Measurements from ENCODE around the gene GPRC5C. TPM values are rescaled to one million over a fixed set of nuclear protein-coding genes. Genes with fewer than 3 reads are reported as not detected.

Gene GPRC5C
- total RNA-seq, 4 donors from 2014 or later: 61.1 to 173 (median 107) TPM

DNA sequence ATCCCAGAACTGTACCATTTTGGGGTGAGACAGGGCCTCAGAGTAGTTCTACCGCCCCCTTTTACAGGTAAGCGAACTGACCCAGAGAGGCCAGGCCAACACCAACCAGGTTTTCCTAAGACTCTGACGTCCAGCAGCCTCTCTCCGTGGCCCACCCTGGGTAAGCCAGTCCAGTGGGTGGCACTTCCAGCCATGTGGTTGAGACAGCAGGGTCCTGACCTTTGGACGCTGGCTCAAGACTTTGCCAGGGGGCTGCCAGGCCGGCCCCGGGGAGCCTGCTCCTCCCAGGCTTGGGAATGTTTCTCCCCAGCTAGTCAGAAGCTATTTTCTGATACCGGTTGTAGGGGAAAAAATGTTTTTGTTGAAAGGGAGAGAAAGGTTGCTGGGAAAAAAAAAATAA is 16.9 kb downstream of the GPRC5C start:
- no peak overlapping the region for H3K4me3 ChIP-seq
- no peak for DNase-seq
- peaks cover 0 to 9% (median 0%) of the 10 kb centered on the region in 3 donors for H3K36me3 ChIP-seq
- H3K27me3 ChIP-seq: no peaks in the 10 kb centered on the region
- TF ChIP-seq POLR2A (IDR thresholded peaks at IDR 0.05): no peak
- TF ChIP-seq, protein P1, sequence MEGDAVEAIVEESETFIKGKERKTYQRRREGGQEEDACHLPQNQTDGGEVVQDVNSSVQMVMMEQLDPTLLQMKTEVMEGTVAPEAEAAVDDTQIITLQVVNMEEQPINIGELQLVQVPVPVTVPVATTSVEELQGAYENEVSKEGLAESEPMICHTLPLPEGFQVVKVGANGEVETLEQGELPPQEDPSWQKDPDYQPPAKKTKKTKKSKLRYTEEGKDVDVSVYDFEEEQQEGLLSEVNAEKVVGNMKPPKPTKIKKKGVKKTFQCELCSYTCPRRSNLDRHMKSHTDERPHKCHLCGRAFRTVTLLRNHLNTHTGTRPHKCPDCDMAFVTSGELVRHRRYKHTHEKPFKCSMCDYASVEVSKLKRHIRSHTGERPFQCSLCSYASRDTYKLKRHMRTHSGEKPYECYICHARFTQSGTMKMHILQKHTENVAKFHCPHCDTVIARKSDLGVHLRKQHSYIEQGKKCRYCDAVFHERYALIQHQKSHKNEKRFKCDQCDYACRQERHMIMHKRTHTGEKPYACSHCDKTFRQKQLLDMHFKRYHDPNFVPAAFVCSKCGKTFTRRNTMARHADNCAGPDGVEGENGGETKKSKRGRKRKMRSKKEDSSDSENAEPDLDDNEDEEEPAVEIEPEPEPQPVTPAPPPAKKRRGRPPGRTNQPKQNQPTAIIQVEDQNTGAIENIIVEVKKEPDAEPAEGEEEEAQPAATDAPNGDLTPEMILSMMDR (IDR thresholded peaks at IDR 0.05): no peak
- peaks cover 0 to 30% (median 10%) of the 10 kb centered on the region in 4 donors for H3K4me1 ChIP-seq
- H3K9me3 ChIP-seq: no peaks in the 10 kb centered on the region
- no peak overlapping the region for H3K27ac ChIP-seq

DNA sequence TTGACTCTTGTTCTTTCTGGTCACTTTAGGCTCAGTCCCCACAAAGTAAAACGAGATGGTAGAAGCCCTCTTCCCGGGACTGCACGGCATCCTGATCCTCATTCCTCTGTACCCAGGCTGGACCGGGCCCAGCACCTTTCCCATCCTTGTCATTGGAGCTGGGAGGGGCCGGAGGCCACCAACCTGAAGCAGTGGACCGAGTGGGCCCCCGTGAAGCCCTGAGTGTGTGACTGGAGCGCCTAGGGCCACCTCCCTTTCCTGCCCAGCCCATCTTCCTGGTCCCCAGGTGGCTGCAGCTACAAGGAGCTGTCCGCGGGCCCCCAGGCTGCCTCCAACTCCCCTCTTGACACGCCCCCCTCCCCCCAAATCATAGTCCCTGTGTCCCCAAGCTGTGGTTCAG is 17.4 kb downstream of the GPRC5C start:
- Histone ChIP-seq H3K27me3 (no peaks in the 10 kb centered on the region), H3K9me3 (no peaks in the 10 kb centered on the region), H3K4me3 (no peak overlapping the region), H3K27ac (peak overlapping the region in 1 of 4 donors; percentile 26), H3K4me1 (peaks cover 0 to 28% (median 7%) of the 10 kb centered on the region in 4 donors), H3K36me3 (peaks cover 0 to 9% (median 0%) of the 10 kb centered on the region in 3 donors)
- DNase-seq: no peak
- no peak for TF ChIP-seq POLR2A (IDR thresholded peaks at IDR 0.05)
- TF ChIP-seq, protein P1 (IDR thresholded peaks at IDR 0.05): no peak

DNA sequence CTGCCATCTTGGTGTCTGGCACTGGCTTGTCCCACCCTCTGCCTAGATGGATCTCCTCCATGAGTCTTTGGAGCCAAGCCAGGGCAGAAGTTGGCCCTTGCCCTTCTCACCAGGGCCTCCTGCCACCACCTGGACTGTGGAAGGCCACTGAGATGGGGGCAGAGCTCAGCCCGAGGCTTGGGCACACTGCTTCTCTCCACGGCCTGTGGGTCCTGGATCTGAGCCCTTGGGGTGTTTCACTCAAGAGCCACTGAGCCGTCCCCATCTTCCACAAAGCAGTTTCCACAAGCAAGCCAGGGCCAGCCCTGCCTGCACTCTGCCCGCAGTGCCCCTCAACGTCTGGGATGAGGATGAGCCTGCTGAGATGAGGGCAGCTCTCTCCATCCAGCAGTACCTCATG is 17.9 kb downstream of the GPRC5C start:
- peak in 1 of 3 donors; percentile 43 for DNase-seq
- H3K4me1 ChIP-seq: peaks cover 0 to 29% (median 11%) of the 10 kb centered on the region in 4 donors
- peaks cover 0 to 9% (median 0%) of the 10 kb centered on the region in 3 donors for H3K36me3 ChIP-seq
- no peaks in the 10 kb centered on the region for H3K27me3 ChIP-seq
- no peak for TF ChIP-seq POLR2A (IDR thresholded peaks at IDR 0.05)
- TF ChIP-seq, protein P1 (IDR thresholded peaks at IDR 0.05): no peak
- no peak overlapping the region for H3K4me3 ChIP-seq
- H3K27ac ChIP-seq: peak overlapping the region in 1 of 4 donors; percentile 26
- H3K9me3 ChIP-seq: no peaks in the 10 kb centered on the region

DNA sequence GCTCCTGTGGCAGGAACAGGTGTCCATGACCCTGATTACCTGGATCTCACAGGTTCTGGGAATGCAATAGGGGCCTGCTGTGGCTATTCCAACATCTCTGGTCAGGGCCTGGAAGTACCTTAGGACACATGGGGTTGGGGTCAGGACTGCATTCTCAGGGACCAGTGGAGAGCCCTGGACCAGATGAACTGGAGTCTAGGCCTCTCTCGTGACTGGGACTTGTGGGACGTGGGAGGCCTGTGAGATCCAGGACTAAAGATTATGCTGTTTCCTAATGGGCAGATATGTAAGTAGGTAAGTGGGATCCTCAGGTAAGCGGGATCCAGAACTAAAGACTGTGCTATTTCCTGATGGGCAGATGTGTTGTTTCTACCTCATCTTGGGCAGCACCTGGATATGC is 18.3 kb downstream of the GPRC5C start:
- TF ChIP-seq POLR2A (IDR thresholded peaks at IDR 0.05): no peak
- TF ChIP-seq, protein P1 (IDR thresholded peaks at IDR 0.05): no peak

DNA sequence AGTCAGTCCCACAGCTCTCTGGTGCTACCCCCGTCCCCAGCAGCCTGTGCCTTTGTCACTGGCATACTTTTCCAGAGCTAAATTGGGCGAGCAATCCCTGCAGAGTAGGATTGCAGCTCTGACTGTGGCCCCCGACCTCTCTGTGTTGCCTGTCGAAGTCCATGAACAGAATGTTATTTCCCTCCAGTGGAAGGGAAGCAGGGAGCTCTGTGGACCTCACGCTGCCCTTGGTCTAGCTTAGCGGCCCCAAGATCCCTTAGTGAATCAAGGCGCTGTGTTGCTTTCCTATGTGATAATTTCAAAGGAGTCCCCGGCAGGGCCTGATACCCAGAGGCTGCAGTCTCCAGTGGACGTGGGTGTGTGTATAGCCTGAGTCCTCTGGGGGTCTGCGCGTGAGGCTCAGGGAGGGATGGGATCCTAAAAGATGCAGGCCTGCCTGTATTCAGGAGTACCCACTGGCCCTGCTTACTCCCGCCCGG is 19.1 kb downstream of the GPRC5C start:
- Histone ChIP-seq H3K4me3 (no peak overlapping the region), H3K27ac (no peak overlapping the region), H3K4me1 (peaks cover 0 to 33% (median 11%) of the 10 kb centered on the region in 4 donors), H3K27me3 (no peaks in the 10 kb centered on the region), H3K36me3 (peaks cover 0 to 9% (median 0%) of the 10 kb centered on the region in 3 donors), H3K9me3 (no peaks in the 10 kb centered on the region)
- TF ChIP-seq, protein P1 (IDR thresholded peaks at IDR 0.05): no peak
- no peak for TF ChIP-seq POLR2A (IDR thresholded peaks at IDR 0.05)
- no peak for DNase-seq

More for the DNA sequence above, 18.3 kb downstream of the GPRC5C start:
- H3K4me1 ChIP-seq: peaks cover 0 to 33% (median 11%) of the 10 kb centered on the region in 4 donors
- peaks cover 0 to 9% (median 0%) of the 10 kb centered on the region in 3 donors for H3K36me3 ChIP-seq
- H3K27me3 ChIP-seq: no peaks in the 10 kb centered on the region
- H3K27ac ChIP-seq: peak overlapping the region in 1 of 4 donors; percentile 26
- no peaks in the 10 kb centered on the region for H3K9me3 ChIP-seq
- DNase-seq: no peak
- no peak overlapping the region for H3K4me3 ChIP-seq
